ENCODE results near the gene AGO3.
A peak's percentile ranks its signal among the peaks of the same experiment; 100 is the strongest.

- TF ChIP-seq CTCF (conservative IDR thresholded peaks at IDR 0.05; ENCODE audit: low read depth in 2 of 2) = peak in 1 of 2 experiments; percentile 33; a peak in 2 of 4 replicates
- no peak for TF ChIP-seq REST (IDR thresholded peaks at IDR 0.05; ENCODE audit: unreplicated experiment)
- no peak for TF ChIP-seq JUNB (IDR thresholded peaks at IDR 0.05; ENCODE audit: unreplicated experiment)
- TF ChIP-seq CREB1 (CRISPR knock-in tag; IDR thresholded peaks at IDR 0.05; ENCODE audit: low read depth) = no peak
- TF ChIP-seq POLR2AphosphoS5 (IDR thresholded peaks at IDR 0.05; ENCODE audit: low read depth) = no peak
- no peak for TF ChIP-seq EZH2 (IDR thresholded peaks at IDR 0.05; ENCODE audit: low read depth, unreplicated experiment)
Measured at GRCh38 chr1:36087233-36088123, 156.6 kb downstream of the AGO3 start.
